Endodermal cell (in vitro differentiated cells): ENCODE data around the gene TMEM87B. TPM values are rescaled to one million over a fixed set of nuclear protein-coding genes. Genes with fewer than 3 reads are reported as not detected.

ENCODE experiments used
- DNase-seq: peaks from one replicate; pipeline ENCODE4 v3.0.0-alpha.2; 2017
- H3K27ac ChIP-seq: 2 replicates; pipeline ENCODE4 v1.5.1; 2013; ENCODE audit warnings: mild to moderate bottlenecking, low read depth, low read length, moderate library complexity
- H3K27me3 ChIP-seq: 2 replicates; pipeline ENCODE4 v1.6.1; 2013; ENCODE audit warnings: mild to moderate bottlenecking, low read length, moderate library complexity; ENCODE audit not compliant: insufficient read depth, control insufficient read depth, poor library complexity, severe bottlenecking
- H3K36me3 ChIP-seq: 2 replicates; pipeline ENCODE4 v1.7.0; 2013; ENCODE audit warnings: mild to moderate bottlenecking, low read length, moderate library complexity; ENCODE audit not compliant: control insufficient read depth, insufficient read depth
- H3K4me1 ChIP-seq: one replicate; pipeline ENCODE4 v1.7.0; 2013; ENCODE audit warnings: low read length; ENCODE audit not compliant: control insufficient read depth, insufficient read depth
- H3K4me3 ChIP-seq: 2 replicates; pipeline ENCODE4 v1.5.1; 2013; ENCODE audit warnings: mild to moderate bottlenecking, low read length, moderate library complexity
- H3K9ac ChIP-seq: 2 replicates; pipeline ENCODE4 v1.6.1; 2013; ENCODE audit warnings: mild to moderate bottlenecking, low read length, moderate library complexity; ENCODE audit not compliant: poor library complexity, severe bottlenecking; ENCODE audit errors: extremely low read depth
- H3K9me3 ChIP-seq: 2 replicates; pipeline ENCODE4 v1.6.1; 2013; ENCODE audit warnings: mild to moderate bottlenecking, low read length, moderate library complexity; ENCODE audit not compliant: control insufficient read depth
- H3K27ac Mint-ChIP-seq: 2 replicates; pipeline ENCODE4 v1.8.0; 2020; ENCODE audit warnings: mixed read lengths
- H3K27me3 Mint-ChIP-seq: 2 replicates; pipeline ENCODE4 v1.8.0; 2021; ENCODE audit warnings: mild to moderate bottlenecking, mixed read lengths; ENCODE audit not compliant: insufficient read depth
- H3K36me3 Mint-ChIP-seq: 2 replicates; pipeline ENCODE4 v1.8.0; 2020; ENCODE audit warnings: low read depth, mixed read lengths
- H3K4me1 Mint-ChIP-seq: 2 replicates; pipeline ENCODE4 v1.8.0; 2020; ENCODE audit warnings: mixed read lengths
- H3K4me3 Mint-ChIP-seq: 2 replicates; pipeline ENCODE4 v1.8.0; 2020; ENCODE audit warnings: mild to moderate bottlenecking, moderate library complexity, mixed read lengths
- H3K9me3 Mint-ChIP-seq: 2 replicates; pipeline ENCODE4 v1.8.0; 2020; ENCODE audit warnings: mild to moderate bottlenecking, mixed read lengths
- WGBS, 2 experiments: methylation state at CpG; one replicate each; pipeline versions ENCODE4 v1.1.5 to v1.1.7; 2013; ENCODE audit warnings: missing lambda C conversion rate in 2 of 2, mixed read lengths in 1 of 2; ENCODE audit not compliant: insufficient coverage in 1 of 2, insufficient read length in 1 of 2; 5-methylcytosine and 5-hydroxymethylcytosine counted together
- total RNA-seq, 2 donors: library from RNA; stranded (reverse); fragmentation: NEBNext Ultra II Directional in 1 of 2; extraction: Animal tissue kit (Norgen Biotek cat#: 25700) in 1 of 2; gene quantifications; 2 replicates in 1 of 2; 3 replicates in 1 of 2; pipeline ENCODE4 v1.2.1, GENCODE V29; 2021
- TF ChIP-seq, protein P1 (sequence below): fragments of 200-600 bp; sonication (generic); conservative IDR thresholded peaks from 2 replicates; pipeline ENCODE4 v1.5.0; 2021; ENCODE audit warnings: antibody characterized with exemption, mild to moderate bottlenecking

Gene TMEM87B
- total RNA-seq, 2 donors from 2014 or later: 20.2 to 22.3 TPM

DNA sequence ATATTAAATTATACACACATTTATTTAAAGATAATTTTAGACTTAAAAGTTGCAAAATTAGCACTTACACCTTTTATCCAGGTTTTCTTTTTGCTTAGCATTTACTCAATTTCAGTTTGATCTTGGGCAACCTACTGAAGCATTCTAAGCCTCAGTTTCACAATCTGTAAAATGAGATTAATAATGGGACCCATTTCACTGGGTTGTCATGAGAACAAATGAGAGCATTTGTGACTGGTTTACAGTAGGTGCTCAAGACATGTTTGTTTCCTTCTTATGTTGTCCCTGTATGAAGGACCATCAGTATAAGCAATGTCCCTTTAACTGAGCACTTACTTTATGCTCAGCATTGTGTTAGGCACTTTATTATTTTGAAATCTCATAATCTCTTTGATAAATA, 78.3 kb downstream of the TMEM87B start:
- peaks cover 2% of the 10 kb centered on the region for H3K36me3 Mint-ChIP-seq
- peaks cover 35% of the 10 kb centered on the region for H3K27me3 Mint-ChIP-seq
- H3K27ac ChIP-seq: no peak overlapping the region
- TF ChIP-seq, protein P1, sequence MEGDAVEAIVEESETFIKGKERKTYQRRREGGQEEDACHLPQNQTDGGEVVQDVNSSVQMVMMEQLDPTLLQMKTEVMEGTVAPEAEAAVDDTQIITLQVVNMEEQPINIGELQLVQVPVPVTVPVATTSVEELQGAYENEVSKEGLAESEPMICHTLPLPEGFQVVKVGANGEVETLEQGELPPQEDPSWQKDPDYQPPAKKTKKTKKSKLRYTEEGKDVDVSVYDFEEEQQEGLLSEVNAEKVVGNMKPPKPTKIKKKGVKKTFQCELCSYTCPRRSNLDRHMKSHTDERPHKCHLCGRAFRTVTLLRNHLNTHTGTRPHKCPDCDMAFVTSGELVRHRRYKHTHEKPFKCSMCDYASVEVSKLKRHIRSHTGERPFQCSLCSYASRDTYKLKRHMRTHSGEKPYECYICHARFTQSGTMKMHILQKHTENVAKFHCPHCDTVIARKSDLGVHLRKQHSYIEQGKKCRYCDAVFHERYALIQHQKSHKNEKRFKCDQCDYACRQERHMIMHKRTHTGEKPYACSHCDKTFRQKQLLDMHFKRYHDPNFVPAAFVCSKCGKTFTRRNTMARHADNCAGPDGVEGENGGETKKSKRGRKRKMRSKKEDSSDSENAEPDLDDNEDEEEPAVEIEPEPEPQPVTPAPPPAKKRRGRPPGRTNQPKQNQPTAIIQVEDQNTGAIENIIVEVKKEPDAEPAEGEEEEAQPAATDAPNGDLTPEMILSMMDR: no peak
- H3K4me1 Mint-ChIP-seq: peaks cover 2% of the 10 kb centered on the region
- no peak overlapping the region for H3K9ac ChIP-seq
- H3K4me1 ChIP-seq: peaks cover 3% of the 10 kb centered on the region
- H3K4me3 ChIP-seq: no peak overlapping the region
- H3K36me3 ChIP-seq: no peaks in the 10 kb centered on the region
- H3K9me3 Mint-ChIP-seq: peaks cover 18% of the 10 kb centered on the region
- H3K27me3 ChIP-seq: peaks cover 27% of the 10 kb centered on the region
- no peak for DNase-seq
- H3K27ac Mint-ChIP-seq: no peak overlapping the region
- peaks cover 10% of the 10 kb centered on the region for H3K9me3 ChIP-seq
- H3K4me3 Mint-ChIP-seq: no peak overlapping the region

DNA sequence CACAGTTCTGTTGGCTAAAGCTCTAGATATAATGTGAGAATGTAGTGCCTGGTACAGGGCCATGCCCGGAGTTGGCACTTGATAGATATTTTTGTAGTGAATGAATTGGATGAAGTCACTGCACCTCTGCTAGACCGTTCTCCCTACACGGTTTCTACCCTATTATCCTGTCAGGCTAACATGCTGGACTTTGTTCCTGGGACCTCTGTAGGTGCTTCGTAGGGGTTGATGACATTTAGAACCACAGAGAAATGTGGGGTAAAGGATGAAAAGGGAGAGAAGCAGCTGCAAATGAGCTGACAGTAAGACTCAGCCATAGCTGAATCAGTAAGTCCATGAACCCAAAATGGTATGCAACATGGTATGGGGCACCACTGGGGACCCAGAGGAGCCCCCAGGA, 79.1 kb downstream of the TMEM87B start:
- no peak overlapping the region for H3K27ac Mint-ChIP-seq
- Histone ChIP-seq H3K27me3 (peaks cover 34% of the 10 kb centered on the region), H3K4me1 (peaks cover 3% of the 10 kb centered on the region), H3K27ac (no peak overlapping the region), H3K9ac (no peak overlapping the region), H3K9me3 (peaks cover 7% of the 10 kb centered on the region), H3K36me3 (no peaks in the 10 kb centered on the region), H3K4me3 (no peak overlapping the region)
- H3K27me3 Mint-ChIP-seq: peaks cover 39% of the 10 kb centered on the region
- TF ChIP-seq, protein P1: no peak
- peaks cover 13% of the 10 kb centered on the region for H3K9me3 Mint-ChIP-seq
- H3K36me3 Mint-ChIP-seq: no peaks in the 10 kb centered on the region
- WGBS, 2 experiments: 64 to 92% methylated on average over 2 to 4 of the region's 4 CpGs
- DNase-seq: no peak
- peaks cover 2% of the 10 kb centered on the region for H3K4me1 Mint-ChIP-seq
- H3K4me3 Mint-ChIP-seq: no peak overlapping the region

DNA sequence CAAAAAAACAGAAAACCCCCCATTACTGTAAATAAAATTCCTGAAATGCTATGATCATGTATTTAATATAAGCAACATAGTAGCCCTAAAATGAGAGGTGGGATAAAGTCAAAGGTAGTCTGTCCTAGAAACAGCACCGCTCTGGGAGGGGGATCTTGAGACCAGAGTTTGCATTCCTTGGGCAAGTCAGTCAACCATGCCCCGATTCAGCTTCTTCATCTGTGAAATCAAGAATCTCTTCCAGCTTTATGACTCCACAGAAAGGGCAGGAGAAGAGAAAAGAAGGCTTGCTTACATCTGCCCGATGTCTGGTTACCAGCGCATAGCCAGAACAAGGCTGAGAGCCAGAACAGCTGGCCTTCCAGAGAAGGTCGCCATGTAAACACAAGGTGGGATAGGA, 81.0 kb downstream of the TMEM87B start:
- Histone ChIP-seq H3K27ac (no peak overlapping the region), H3K9me3 (peaks cover 7% of the 10 kb centered on the region), H3K9ac (no peak overlapping the region), H3K4me3 (no peak overlapping the region), H3K4me1 (peaks cover 3% of the 10 kb centered on the region), H3K36me3 (no peaks in the 10 kb centered on the region), H3K27me3 (peaks cover 47% of the 10 kb centered on the region)
- Mint-ChIP-seq H3K4me1 (peaks cover 2% of the 10 kb centered on the region), H3K9me3 (peaks cover 13% of the 10 kb centered on the region), H3K36me3 (no peaks in the 10 kb centered on the region), H3K4me3 (no peak overlapping the region), H3K27ac (no peak overlapping the region), H3K27me3 (peaks cover 54% of the 10 kb centered on the region)
- 89 to 95% methylated on average over 3 to 5 of the region's 5 CpGs for WGBS, 2 experiments
- DNase-seq: no peak
- TF ChIP-seq, protein P1: no peak
